ENCODE results near the gene DGKI.

DNA sequence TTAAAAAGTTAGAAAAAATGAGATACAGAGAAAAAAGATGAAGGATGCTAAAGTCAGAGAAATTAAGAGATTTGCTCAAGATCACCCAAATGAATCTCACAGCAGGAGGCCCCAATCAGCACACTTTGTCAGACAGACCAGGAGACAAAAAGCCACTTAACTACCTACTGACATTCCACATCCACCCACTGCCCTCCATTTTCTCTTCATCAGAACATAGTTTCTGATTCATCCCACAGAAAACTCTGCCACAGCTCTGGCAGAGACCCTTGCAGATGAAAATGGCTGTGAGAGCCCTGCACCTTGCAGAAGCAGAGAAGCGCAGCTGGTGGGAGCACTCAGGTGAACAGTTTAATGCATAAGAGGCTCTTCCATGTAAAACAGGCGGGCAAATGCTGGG lies 26.6 kb downstream of the DGKI start:
- TF ChIP-seq, protein P1, sequence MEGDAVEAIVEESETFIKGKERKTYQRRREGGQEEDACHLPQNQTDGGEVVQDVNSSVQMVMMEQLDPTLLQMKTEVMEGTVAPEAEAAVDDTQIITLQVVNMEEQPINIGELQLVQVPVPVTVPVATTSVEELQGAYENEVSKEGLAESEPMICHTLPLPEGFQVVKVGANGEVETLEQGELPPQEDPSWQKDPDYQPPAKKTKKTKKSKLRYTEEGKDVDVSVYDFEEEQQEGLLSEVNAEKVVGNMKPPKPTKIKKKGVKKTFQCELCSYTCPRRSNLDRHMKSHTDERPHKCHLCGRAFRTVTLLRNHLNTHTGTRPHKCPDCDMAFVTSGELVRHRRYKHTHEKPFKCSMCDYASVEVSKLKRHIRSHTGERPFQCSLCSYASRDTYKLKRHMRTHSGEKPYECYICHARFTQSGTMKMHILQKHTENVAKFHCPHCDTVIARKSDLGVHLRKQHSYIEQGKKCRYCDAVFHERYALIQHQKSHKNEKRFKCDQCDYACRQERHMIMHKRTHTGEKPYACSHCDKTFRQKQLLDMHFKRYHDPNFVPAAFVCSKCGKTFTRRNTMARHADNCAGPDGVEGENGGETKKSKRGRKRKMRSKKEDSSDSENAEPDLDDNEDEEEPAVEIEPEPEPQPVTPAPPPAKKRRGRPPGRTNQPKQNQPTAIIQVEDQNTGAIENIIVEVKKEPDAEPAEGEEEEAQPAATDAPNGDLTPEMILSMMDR (IDR thresholded peaks at IDR 0.05; ENCODE audit: low read depth, low read length, poor library complexity, severe bottlenecking): no peak
- no peak for TF ChIP-seq EZH2phosphoT487 (IDR thresholded peaks at IDR 0.05; ENCODE audit: borderline replicate concordance, low read length)
